GM21717 (cell line): ENCODE data around the gene SLC22A5.
A peak's percentile ranks its signal among the peaks of the same experiment; 100 is the strongest.
"Not testable (repeated sequence)": the region's sequence is repeated elsewhere in the genome, so short reads cannot be mapped to it uniquely, and the experiment has no call there.

Experiments
- ATAC-seq: cut with Tn5 transposase; IDR thresholded peaks from one replicate; pipeline ENCODE4 v1.9.1; 2021; ENCODE audit warnings: mild to moderate bottlenecking, moderate library complexity; ENCODE audit not compliant: unreplicated experiment

SLC22A5 gene

GRCh38 chr5:132386644-132387286 is 17.3 kb downstream of the SLC22A5 start:
- ATAC-seq, result peak; percentile 87

GRCh38 chr5:132387640-132388117 is 18.2 kb downstream of the SLC22A5 start:
- no peak for ATAC-seq

- ATAC-seq, result no peak
Measured at GRCh38 chr5:132388244-132389050, 18.9 kb downstream of the SLC22A5 start.

- ATAC-seq, result no peak
Measured at GRCh38 chr5:132389051-132389331, 19.5 kb downstream of the SLC22A5 start.

GRCh38 chr5:132389585-132390286 is 20.2 kb downstream of the SLC22A5 start:
- no peak for ATAC-seq

DNA sequence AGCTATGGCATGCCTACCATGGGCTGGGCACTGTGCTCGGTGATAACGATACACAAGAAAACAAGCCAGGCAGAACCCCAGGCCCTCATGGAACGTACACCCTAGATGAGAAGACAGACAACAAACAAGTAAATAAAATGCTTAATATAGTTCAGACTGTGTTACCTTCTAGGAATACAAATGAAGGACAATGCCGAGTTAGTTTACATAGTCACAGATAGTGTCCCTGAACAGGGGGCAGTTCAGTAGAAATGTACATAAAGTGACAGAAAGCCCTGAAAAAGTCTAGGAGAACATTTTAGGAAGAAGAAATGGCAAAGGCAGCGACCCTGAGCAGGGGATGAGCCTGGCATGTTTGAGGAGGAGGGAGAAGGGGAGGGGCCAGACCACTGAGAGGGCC is 21.7 kb downstream of the SLC22A5 start:
- no peak for ATAC-seq

GRCh38 chr5:132391870-132392269 is 22.4 kb downstream of the SLC22A5 start:
- no peak for ATAC-seq

GRCh38 chr5:132392411-132392810 is 22.9 kb downstream of the SLC22A5 start:
- no peak for ATAC-seq

GRCh38 chr5:132392978-132393825 is 23.7 kb downstream of the SLC22A5 start:
- no peak for ATAC-seq

DNA sequence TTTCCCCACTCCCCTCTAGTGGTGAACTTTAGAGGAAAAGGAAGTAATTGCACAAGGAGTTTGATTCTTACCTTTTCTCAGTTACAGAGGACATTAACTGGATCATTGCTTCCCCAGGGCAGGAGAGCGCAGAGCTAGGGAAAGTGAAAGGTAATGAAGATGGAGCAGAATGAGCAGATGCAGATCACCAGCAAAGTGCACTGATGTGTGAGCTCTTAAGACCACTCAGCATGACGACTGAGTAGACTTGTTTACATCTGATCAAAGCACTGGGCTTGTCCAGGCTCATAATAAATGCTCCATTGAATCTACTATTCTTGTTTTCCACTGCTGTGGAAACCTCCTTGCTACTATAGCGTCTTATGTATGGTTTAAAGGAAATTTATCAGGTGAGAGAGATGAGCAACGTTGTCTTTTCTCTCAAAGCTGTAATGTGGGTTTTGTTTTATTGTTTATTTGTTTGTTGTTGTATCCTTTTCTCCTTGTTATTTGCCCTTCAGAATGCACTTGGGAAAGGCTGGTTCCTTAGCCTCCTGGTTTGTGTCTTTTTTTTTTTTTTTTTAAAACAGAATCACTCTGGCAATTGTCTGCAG is 25.3 kb downstream of the SLC22A5 start:
- ATAC-seq, result peak; percentile 81

DNA sequence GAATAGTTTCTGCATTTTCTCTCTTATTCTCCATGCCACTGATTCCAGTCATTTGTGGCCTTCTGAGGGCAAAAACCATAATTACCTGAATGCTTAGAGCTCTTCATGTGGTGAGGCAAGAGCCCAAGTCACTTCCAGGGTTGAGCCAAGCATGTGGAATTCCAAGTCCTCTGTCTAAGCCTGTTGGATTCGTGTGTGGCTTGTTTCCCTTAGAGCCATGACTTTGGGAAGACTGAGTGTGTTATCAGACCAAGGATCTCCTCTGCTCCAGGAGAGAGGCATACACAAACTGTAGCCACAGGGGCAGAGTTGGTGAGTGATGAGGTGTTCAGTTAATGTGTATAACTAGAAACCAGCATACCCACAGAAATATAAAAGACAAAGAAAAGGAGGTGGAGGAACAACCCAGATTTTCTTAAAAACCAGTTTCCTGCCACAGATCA is 27.1 kb downstream of the SLC22A5 start:
- ATAC-seq, result no peak

DNA sequence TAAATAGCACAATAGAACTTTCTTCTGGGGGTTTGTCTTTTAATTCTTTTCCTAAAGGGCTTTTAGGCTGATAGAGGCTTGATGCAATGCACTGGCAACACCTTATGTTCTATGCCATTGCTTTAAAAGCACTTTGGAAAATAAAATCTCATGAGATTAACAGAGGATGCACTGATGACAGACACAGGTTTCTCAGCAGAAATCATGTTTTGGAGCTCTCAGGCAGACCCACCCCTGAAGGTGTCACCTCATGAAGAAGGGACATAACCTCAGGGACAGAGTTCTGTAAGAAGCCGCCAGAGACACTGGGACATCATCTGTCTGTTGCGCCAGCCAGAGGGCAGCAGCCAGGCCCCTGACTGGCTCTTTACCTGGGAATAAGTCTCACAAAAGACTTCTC is 27.7 kb downstream of the SLC22A5 start:
- ATAC-seq, result no peak

DNA sequence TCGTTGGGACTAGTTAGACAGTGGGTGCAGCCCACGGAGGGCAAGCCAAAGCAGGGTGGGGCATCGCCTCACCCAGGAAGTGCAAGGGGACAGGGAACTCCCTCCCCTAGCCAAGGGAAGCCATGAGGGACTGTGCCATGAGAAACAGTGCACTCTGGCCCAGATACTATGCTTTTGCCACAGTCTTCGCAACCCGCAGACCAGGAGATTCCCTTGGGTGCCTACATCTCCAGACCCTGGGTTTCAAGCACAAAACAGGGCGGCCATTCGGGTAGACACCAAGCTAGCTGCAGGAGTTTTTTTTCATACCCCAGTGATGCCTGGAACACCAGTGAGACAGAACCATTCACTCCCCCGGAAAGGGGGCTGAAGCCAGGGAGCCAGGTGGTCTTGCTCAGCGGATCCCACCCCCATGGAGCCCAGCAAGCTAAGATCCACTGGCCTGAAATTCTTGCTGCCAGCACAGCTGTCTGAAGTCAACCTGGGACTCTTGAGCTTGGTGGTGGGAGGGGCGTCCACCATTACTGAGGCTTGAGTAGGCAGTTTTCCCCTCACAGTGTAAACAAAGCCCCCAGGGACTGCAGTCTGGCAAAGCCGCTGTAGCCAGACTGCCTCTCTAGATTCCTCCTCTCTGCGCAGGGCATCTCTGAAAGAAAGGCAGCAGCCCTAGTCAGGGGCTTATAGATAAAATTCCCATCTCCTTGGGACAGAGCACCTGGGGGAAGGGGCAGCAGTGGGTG is 28.6 kb downstream of the SLC22A5 start:
- not testable (repeated sequence) for ATAC-seq

GRCh38 chr5:132404041-132404440 is 34.5 kb downstream of the SLC22A5 start:
- ATAC-seq, result not testable (repeated sequence)

DNA sequence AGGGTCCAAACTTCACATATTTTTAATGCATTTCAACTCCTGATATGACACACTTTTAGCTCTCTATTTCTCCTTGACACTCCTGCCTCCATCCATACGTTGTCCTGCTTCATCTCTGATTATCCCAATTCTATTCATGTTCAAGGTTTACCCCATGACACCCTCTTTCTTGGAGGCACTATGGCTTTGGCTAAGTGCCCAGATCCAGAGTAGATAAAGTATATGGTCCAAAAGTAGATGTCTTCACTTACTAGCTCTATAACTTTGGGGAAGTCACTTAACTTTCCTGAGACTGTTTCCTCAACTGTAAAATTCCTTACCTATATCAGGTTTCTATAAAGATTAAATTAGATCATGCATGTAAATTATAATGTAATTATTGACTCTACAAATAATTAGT is 36.1 kb downstream of the SLC22A5 start:
- no peak for ATAC-seq

- no peak for ATAC-seq
Measured at GRCh38 chr5:132406144-132406783, 36.8 kb downstream of the SLC22A5 start.

DNA sequence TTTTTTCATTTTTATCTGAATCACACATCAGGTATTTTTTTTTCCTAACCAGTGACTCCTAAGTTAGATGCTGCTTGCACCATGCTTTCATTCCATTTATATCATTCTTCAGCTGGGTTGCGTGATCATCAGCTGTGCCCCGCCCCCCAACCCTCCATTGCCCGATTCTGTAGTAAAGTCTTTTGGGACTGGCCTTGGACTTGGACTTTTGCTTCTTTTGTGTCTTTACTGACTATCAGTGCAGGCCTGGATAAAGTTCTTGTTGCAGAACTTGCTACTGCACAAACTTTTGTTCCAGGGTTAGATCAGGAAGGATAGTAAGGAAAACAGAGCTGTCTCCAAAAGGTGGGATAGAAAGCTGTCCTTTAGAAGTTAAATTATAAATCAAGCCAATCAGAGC is 38.5 kb downstream of the SLC22A5 start:
- ATAC-seq, result no peak

GRCh38 chr5:132408456-132408855 is 38.9 kb downstream of the SLC22A5 start:
- no peak for ATAC-seq

- ATAC-seq, result no peak
Measured at GRCh38 chr5:132408965-132409364, 39.5 kb downstream of the SLC22A5 start.
